WTC11 (cell line): ENCODE measurements around the gene CTAG1B.

Source experiments
- ATF3 ChIP-seq: sonication (generic); formaldehyde crosslinking; conservative IDR thresholded peaks from 2 replicates; pipeline ENCODE4 v1.8.1; 2022; ENCODE audit warnings: mild to moderate bottlenecking, missing genetic modification reagents
- CREB1 ChIP-seq: sonication (generic); formaldehyde crosslinking; IDR thresholded peaks from 2 replicates; pipeline ENCODE4 v1.8.0; 2023; ENCODE audit warnings: mild to moderate bottlenecking, missing genetic modification reagents
- CTCF ChIP-seq: fragments of 200-600 bp; IDR thresholded peaks from 2 replicates; pipeline ENCODE4 v1.8.0; 2022; ENCODE audit warnings: antibody characterized with exemption
- MAX ChIP-seq: sonication (generic); formaldehyde crosslinking; IDR thresholded peaks from 2 replicates; pipeline ENCODE4 v1.8.0; 2022; ENCODE audit warnings: mild to moderate bottlenecking, missing genetic modification reagents
- PRDM15 ChIP-seq: sonication (generic); formaldehyde crosslinking; IDR thresholded peaks from 2 replicates; pipeline ENCODE4 v1.8.0; 2022; ENCODE audit warnings: missing genetic modification reagents
- USF2 ChIP-seq: sonication (generic); formaldehyde crosslinking; IDR thresholded peaks from 2 replicates; pipeline ENCODE4 v1.8.1; 2023; ENCODE audit warnings: mild to moderate bottlenecking, missing genetic modification reagents, moderate library complexity
- ZNF232 ChIP-seq: sonication (generic); formaldehyde crosslinking; IDR thresholded peaks from 2 replicates; pipeline ENCODE4 v1.8.0; 2022; ENCODE audit warnings: mild to moderate bottlenecking, missing genetic modification reagents
- ZNF263 ChIP-seq: sonication (generic); formaldehyde crosslinking; IDR thresholded peaks from 2 replicates; pipeline ENCODE4 v1.8.1; 2022; ENCODE audit warnings: low read depth, mild to moderate bottlenecking, moderate library complexity, missing genetic modification reagents
- ZNF512 ChIP-seq: sonication (generic); formaldehyde crosslinking; IDR thresholded peaks from 2 replicates; pipeline ENCODE4 v1.8.1; 2022; ENCODE audit warnings: missing genetic modification reagents, borderline replicate concordance
- ZNF532 ChIP-seq: fragments of 250-450 bp; sonication (Bioruptor Pico); IDR thresholded peaks from 2 replicates; pipeline ENCODE4 v1.9.0; 2021; ENCODE audit warnings: mild to moderate bottlenecking, borderline replicate concordance

- no peak for TF ChIP-seq CTCF
- no peak for TF ChIP-seq ZNF532 (CRISPR knock-in tag)
- no peak for TF ChIP-seq CREB1
- TF ChIP-seq ZNF232 = no peak
- TF ChIP-seq ATF3 (CRISPR knock-in tag) = no peak
- TF ChIP-seq ZNF263 (CRISPR knock-in tag) = no peak
- no peak for TF ChIP-seq ZNF512 (CRISPR knock-in tag)
- no peak for TF ChIP-seq USF2 (CRISPR knock-in tag)
- no peak for TF ChIP-seq PRDM15
- no peak for TF ChIP-seq MAX
These were observed 39.1 kb upstream of the CTAG1B start for GRCh38 chrX:154658187-154658586.
